K562 (cell line): ENCODE data around the gene HMGA1. TPM values are rescaled to one million over a fixed set of nuclear protein-coding genes. Genes with fewer than 3 reads are reported as not detected.

Source experiments
- JUND ChIP-seq, 2 experiments: IDR thresholded peaks; 2 replicates in 1 of 2; 3 replicates in 1 of 2; pipeline ENCODE4 v1.6.1; 2011; ENCODE audit warnings: borderline replicate concordance in 2 of 2, low read depth in 2 of 2, low read length in 2 of 2, improper control_type of control experiment in 1 of 2, missing biosample characterization in 1 of 2, missing genetic modification characterization in 1 of 2, missing genetic modification reagents in 1 of 2
- NFE2 ChIP-seq: IDR thresholded peaks from 2 replicates; pipeline ENCODE4 v1.6.1; 2014; ENCODE audit warnings: antibody characterized with exemption, low read depth
- SPI1 ChIP-seq: IDR thresholded peaks from 2 replicates; pipeline ENCODE4 v1.6.1; 2011; ENCODE audit warnings: low read depth, low read length, control low read depth, borderline replicate concordance
- ZBTB33 ChIP-seq: sonication (generic); formaldehyde crosslinking; IDR thresholded peaks from 2 replicates; pipeline ENCODE4 v1.8.1; 2023; ENCODE audit warnings: mild to moderate bottlenecking, missing genetic modification reagents
- ZFP36 ChIP-seq: fragments of 150-350 bp; IDR thresholded peaks from 2 replicates; pipeline ENCODE4 v1.6.1; 2018; ENCODE audit warnings: low read length, low read depth; ENCODE audit not compliant: partially characterized antibody
- ZNF280A ChIP-seq: fragments of 450-650 bp; IDR thresholded peaks from 2 replicates; pipeline ENCODE4 v1.6.1; 2018; ENCODE audit warnings: mild to moderate bottlenecking, low read depth; ENCODE audit not compliant: partially characterized antibody
- polyA plus RNA-seq, 8 experiments: library from polyadenylated mRNA; depleted of rRNA in 4 of 8; stranded (reverse) in 5 of 8; unstranded in 3 of 8; fragments of >200 nt; fragmentation: Nextera tagmentation in 2 of 8; fragmentation: Illumina TruSeq in 1 of 8; extraction: Ambion mirVana in 2 of 8; extraction: Trizol in 1 of 8; gene quantifications; 2 replicates each; pipeline versions ENCODE4 v1.2.1 to v1.2.3, GENCODE V29; 2011 to 2014; ENCODE audit warnings: inconsistent platforms in 1 of 8, missing spikeins in 1 of 8
- total RNA-seq, 7 experiments: library from RNA; depleted of rRNA in 6 of 7; stranded (reverse); fragments of >200 nt in 6 of 7; fragmentation: Illumina TruSeq in 2 of 7; extraction: Trizol in 2 of 7; gene quantifications; 2 replicates each; pipeline versions ENCODE4 v1.2.1 to v1.2.3, GENCODE V29; 2011 to 2021; ENCODE audit warnings: low replicate concordance in 1 of 7

Gene HMGA1
- total and polyA plus RNA-seq, 9 of the 15 experiments (the other 6 are each of a cell fraction or from before 2014, with no cell fraction given): 27.8 to 1,947 (median 594) TPM

- peak; percentile 75 for TF ChIP-seq ZBTB33 (CRISPR knock-in tag)
- TF ChIP-seq ZNF280A: peak; percentile 28
- TF ChIP-seq NFE2: peak; percentile 67
- TF ChIP-seq JUND (IDR thresholded peaks at IDR 0.05; ENCODE audit: borderline replicate concordance, low read depth, low read length): no peak
- no peak for TF ChIP-seq JUND (tag; IDR thresholded peaks at IDR 0.05; ENCODE audit: borderline replicate concordance, low read depth, low read length)
- TF ChIP-seq SPI1: peak; percentile 64; the same call in 1 of the 2 replicates
- peak; percentile 92 for TF ChIP-seq ZFP36
Observed at GRCh38 chr6:34259529-34260069, 22.9 kb downstream of the HMGA1 start (continued).
